Gastroesophageal sphincter (tissue), 3 donors: Measurements from ENCODE around the gene MPPED1.

Source experiments
- POLR2A ChIP-seq, 2 donors: fragments of 450-650 bp; IDR thresholded peaks; one replicate each; pipeline ENCODE4 v1.6.1; 2017; ENCODE audit warnings: antibody characterized with exemption in 2 of 2, mild to moderate bottlenecking in 2 of 2, moderate library complexity in 1 of 2
- POLR2AphosphoS5 ChIP-seq: sonication (generic); formaldehyde crosslinking; IDR thresholded peaks from one replicate; pipeline ENCODE4 v1.6.1; 2017; ENCODE audit warnings: antibody characterized with exemption
- TF ChIP-seq, protein P1 (sequence below), 4 experiments: fragments of 200-600 bp in 2 of 4; fragments of 450-650 bp in 2 of 4; sonication (generic) in 1 of 4; IDR thresholded peaks; one replicate each; pipeline ENCODE4 v1.5.1; 2017 to 2019; ENCODE audit warnings: antibody characterized with exemption in 4 of 4, mild to moderate bottlenecking in 2 of 4, moderate library complexity in 2 of 4

DNA sequence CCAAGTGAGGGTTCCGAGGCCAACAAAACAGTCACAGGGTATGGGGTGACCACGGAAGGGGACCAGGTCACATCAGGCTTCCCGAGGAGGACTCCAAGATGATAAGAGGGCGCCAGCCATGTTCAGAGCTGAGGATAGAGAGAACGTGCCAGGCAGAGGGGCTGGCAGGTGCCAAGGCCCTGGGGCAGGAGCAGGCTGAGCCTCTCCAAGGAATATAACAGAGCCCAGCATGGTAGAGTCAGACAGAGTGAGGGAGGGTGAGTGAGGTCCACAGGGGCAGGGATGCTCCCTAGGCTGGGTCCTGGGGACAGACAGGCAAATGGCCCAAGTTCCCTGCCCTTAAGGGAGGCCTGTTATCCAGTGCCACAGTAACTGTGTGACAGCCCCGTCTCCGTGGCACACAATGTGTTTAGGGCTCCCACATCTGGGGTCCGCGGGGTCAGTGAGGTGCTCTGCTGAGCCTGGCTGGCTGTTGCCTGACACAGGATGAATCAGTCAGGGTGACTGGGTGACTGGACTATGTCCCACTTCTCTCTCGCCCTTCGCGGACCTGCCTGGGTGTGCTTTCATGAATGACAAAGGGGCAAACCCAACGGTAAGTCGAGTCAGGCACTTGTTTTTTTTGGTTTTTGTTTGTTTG lies 105.3 kb downstream of the MPPED1 start:
- TF ChIP-seq, protein P1, sequence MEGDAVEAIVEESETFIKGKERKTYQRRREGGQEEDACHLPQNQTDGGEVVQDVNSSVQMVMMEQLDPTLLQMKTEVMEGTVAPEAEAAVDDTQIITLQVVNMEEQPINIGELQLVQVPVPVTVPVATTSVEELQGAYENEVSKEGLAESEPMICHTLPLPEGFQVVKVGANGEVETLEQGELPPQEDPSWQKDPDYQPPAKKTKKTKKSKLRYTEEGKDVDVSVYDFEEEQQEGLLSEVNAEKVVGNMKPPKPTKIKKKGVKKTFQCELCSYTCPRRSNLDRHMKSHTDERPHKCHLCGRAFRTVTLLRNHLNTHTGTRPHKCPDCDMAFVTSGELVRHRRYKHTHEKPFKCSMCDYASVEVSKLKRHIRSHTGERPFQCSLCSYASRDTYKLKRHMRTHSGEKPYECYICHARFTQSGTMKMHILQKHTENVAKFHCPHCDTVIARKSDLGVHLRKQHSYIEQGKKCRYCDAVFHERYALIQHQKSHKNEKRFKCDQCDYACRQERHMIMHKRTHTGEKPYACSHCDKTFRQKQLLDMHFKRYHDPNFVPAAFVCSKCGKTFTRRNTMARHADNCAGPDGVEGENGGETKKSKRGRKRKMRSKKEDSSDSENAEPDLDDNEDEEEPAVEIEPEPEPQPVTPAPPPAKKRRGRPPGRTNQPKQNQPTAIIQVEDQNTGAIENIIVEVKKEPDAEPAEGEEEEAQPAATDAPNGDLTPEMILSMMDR (IDR thresholded peaks at IDR 0.05): no peak
- no peak for TF ChIP-seq POLR2A (IDR thresholded peaks at IDR 0.05)
- no peak for TF ChIP-seq POLR2AphosphoS5
